ENCODE data around the gene GAPDHS. TPM values are rescaled to one million over a fixed set of nuclear protein-coding genes. Genes with fewer than 3 reads are reported as not detected.

GAPDHS gene
- total RNA-seq, 3 donors from 2014 or later (not counting 1 experiment from before 2014, with no cell fraction given) = not detected

DNA sequence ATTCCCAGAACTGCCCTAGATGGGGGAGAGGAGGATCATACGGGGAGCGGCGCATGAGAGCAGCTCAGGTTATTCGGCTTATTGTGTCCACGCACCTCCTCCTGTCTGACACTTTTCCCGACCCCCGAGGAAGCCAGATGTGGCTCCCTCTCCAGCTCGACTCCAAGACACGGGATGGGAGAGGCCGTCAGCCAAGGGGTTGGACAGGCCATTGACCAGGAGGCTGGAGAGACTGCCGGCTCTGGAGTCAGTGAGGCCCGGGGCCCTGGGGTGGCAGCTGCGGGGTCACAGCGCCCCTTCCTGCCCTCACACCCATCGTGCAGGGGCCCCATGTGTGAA is 22.7 kb upstream of the GAPDHS start:
- DNase-seq = no peak
- peak overlapping the region in 1 of 2 donors; percentile 82 for H3K27ac Mint-ChIP-seq
- Histone ChIP-seq H3K36me3 (ENCODE audit: control insufficient read depth, insufficient read depth, low read length) (no peaks in the 10 kb centered on the region), H3K27me3 (ENCODE audit: control insufficient read depth, insufficient read depth, low read length) (peaks cover 11% of the 10 kb centered on the region), H3K9me3 (ENCODE audit: control insufficient read depth, insufficient read depth, low read length) (no peaks in the 10 kb centered on the region), H3K4me1 (ENCODE audit: control insufficient read depth, insufficient read depth, low read length) (peaks cover 23% of the 10 kb centered on the region), H3K4me3 (ENCODE audit: low read length) (no peak overlapping the region), H3K27ac (ENCODE audit: low read length) (no peak overlapping the region)
- intact Hi-C loops (cut with micrococcal nuclease) = loop anchor here (1.0 to 2.0 kb wide), 2 partner anchors 82 to 206 kb away; no protein-coding TSS in a partner anchor
- H3K36me3 Mint-ChIP-seq = no peaks in the 10 kb centered on the region
- ATAC-seq = no peak
- H3K4me3 Mint-ChIP-seq = peak overlapping the region; percentile 89
- peaks cover 7 to 19% of the 10 kb centered on the region in 2 donors for H3K27me3 Mint-ChIP-seq (ENCODE audit: low read depth in 2 of 2)
- H3K9me3 Mint-ChIP-seq = no peaks in the 10 kb centered on the region
- peaks cover 8 to 24% of the 10 kb centered on the region in 2 donors for H3K4me1 Mint-ChIP-seq
- TF ChIP-seq, protein P1, sequence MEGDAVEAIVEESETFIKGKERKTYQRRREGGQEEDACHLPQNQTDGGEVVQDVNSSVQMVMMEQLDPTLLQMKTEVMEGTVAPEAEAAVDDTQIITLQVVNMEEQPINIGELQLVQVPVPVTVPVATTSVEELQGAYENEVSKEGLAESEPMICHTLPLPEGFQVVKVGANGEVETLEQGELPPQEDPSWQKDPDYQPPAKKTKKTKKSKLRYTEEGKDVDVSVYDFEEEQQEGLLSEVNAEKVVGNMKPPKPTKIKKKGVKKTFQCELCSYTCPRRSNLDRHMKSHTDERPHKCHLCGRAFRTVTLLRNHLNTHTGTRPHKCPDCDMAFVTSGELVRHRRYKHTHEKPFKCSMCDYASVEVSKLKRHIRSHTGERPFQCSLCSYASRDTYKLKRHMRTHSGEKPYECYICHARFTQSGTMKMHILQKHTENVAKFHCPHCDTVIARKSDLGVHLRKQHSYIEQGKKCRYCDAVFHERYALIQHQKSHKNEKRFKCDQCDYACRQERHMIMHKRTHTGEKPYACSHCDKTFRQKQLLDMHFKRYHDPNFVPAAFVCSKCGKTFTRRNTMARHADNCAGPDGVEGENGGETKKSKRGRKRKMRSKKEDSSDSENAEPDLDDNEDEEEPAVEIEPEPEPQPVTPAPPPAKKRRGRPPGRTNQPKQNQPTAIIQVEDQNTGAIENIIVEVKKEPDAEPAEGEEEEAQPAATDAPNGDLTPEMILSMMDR (IDR thresholded peaks at IDR 0.05) = peak; percentile 52
- WGBS (ENCODE audit: insufficient coverage) = 17% methylated on average over 15 of the region's 15 CpGs

DNA sequence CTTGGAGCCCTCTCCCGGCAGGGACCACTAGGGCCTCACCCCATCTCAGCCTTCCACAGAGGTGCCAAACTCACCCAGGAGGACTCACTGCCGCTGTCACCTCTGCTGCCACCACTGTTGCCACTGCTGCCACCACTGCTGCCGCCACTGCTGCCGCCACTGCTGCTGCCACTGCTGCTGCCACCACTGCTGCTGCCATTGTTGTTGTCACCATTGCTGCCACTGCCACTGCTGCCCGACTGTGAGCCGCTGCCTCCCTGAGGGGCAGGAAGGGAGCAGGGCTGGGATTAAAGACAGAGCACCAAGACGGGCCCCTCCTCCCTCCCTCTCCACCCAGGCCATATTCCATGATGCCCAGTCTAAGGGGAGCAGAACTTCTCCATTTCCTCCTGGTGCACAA is 21.9 kb upstream of the GAPDHS start:
- H3K27ac ChIP-seq (ENCODE audit: low read length) = no peak overlapping the region
- H3K4me3 Mint-ChIP-seq = peak overlapping the region; percentile 37
- H3K27me3 ChIP-seq (ENCODE audit: control insufficient read depth, insufficient read depth, low read length) = peaks cover 11% of the 10 kb centered on the region
- ATAC-seq = no peak
- TF ChIP-seq, protein P1 (IDR thresholded peaks at IDR 0.05) = no peak
- H3K36me3 ChIP-seq (ENCODE audit: control insufficient read depth, insufficient read depth, low read length) = no peaks in the 10 kb centered on the region
- no peak overlapping the region for H3K27ac Mint-ChIP-seq
- 81% methylated on average over 7 of the region's 7 CpGs for WGBS (ENCODE audit: insufficient coverage)
- peaks cover 8 to 24% of the 10 kb centered on the region in 2 donors for H3K4me1 Mint-ChIP-seq
- H3K36me3 Mint-ChIP-seq = no peaks in the 10 kb centered on the region
- H3K27me3 Mint-ChIP-seq (ENCODE audit: low read depth in 2 of 2) = peaks cover 7 to 19% of the 10 kb centered on the region in 2 donors
- no peaks in the 10 kb centered on the region for H3K9me3 Mint-ChIP-seq
- intact Hi-C loops (cut with micrococcal nuclease) = loop anchor here (2.0 kb wide), 1 partner anchor 205 kb away; no protein-coding TSS in a partner anchor
- H3K4me3 ChIP-seq (ENCODE audit: low read length) = no peak overlapping the region
- no peaks in the 10 kb centered on the region for H3K9me3 ChIP-seq (ENCODE audit: control insufficient read depth, insufficient read depth, low read length)
- H3K4me1 ChIP-seq (ENCODE audit: control insufficient read depth, insufficient read depth, low read length) = peaks cover 23% of the 10 kb centered on the region
- DNase-seq = no peak

DNA sequence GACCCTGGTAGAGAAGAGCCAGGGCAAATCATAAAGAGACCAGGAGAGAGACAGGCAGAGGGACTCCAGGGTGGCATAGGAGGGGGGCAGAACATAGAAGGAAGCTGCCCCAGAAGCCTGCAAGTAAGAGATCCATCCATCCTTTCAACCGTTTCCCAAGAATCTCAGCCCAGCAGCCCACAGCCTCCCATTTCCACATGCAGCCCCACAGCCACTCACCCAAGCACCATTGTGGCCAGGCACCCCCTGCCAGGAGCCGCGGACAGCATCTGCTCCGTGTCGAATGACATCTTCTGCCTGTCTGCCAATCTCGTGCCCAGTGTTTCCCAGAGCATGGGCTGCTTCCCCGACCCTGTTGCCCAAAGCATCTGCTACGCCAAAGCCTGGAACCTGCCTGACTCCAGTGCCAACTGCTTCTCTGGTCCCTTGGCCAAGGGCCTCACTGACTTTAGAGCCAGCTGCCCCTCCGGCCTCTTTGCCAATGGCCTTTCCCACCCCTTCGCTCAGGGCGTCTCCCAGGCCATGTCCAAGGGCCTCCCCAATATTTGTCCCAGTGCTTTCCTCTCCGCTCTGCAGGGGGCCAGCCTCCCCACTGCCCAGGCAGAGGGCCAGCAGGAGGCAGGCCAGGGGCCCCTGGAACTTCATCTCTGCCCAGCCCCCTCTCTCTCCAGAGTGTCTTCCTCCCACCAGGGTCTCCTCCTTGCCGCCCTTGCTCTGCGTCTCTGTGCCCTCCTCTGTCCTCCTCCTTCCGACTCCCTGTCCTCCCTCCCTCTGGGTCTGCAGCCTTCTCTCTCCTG is 20.2 kb upstream of the GAPDHS start:
- no peak overlapping the region for H3K27ac Mint-ChIP-seq
- Histone ChIP-seq H3K4me1 (ENCODE audit: control insufficient read depth, insufficient read depth, low read length) (peaks cover 23% of the 10 kb centered on the region), H3K27me3 (ENCODE audit: control insufficient read depth, insufficient read depth, low read length) (peaks cover 11% of the 10 kb centered on the region), H3K27ac (ENCODE audit: low read length) (no peak overlapping the region), H3K9me3 (ENCODE audit: control insufficient read depth, insufficient read depth, low read length) (no peaks in the 10 kb centered on the region), H3K4me3 (ENCODE audit: low read length) (no peak overlapping the region), H3K36me3 (ENCODE audit: control insufficient read depth, insufficient read depth, low read length) (no peaks in the 10 kb centered on the region)
- ATAC-seq = no peak
- peak overlapping the region; percentile 19 for H3K4me3 Mint-ChIP-seq
- H3K27me3 Mint-ChIP-seq (ENCODE audit: low read depth in 2 of 2) = peaks cover 7 to 19% of the 10 kb centered on the region in 2 donors
- no peaks in the 10 kb centered on the region for H3K9me3 Mint-ChIP-seq
- DNase-seq = no peak
- TF ChIP-seq, protein P1 (IDR thresholded peaks at IDR 0.05) = no peak
- intact Hi-C loops (cut with micrococcal nuclease) = no loop called here
- peaks cover 8 to 24% of the 10 kb centered on the region in 2 donors for H3K4me1 Mint-ChIP-seq
- WGBS (ENCODE audit: insufficient coverage) = 92% methylated on average over 15 of the region's 15 CpGs
- H3K36me3 Mint-ChIP-seq = no peaks in the 10 kb centered on the region
